GM19035 (cell line): ENCODE measurements around the gene KRT83.
"Not testable (repeated sequence)": the region's sequence is repeated elsewhere in the genome, so short reads cannot be mapped to it uniquely, and the experiment has no call there.

Source experiments
- ATAC-seq: cut with Tn5 transposase; IDR thresholded peaks from one replicate; pipeline ENCODE4 v1.9.1; 2021; ENCODE audit not compliant: unreplicated experiment

Gene KRT83

GRCh38 chr12:52354200-52354599, 33.0 kb upstream of the KRT83 start:
- no peak for ATAC-seq

- ATAC-seq: no peak
Measured at GRCh38 chr12:52353766-52354165, 32.6 kb upstream of the KRT83 start.

DNA sequence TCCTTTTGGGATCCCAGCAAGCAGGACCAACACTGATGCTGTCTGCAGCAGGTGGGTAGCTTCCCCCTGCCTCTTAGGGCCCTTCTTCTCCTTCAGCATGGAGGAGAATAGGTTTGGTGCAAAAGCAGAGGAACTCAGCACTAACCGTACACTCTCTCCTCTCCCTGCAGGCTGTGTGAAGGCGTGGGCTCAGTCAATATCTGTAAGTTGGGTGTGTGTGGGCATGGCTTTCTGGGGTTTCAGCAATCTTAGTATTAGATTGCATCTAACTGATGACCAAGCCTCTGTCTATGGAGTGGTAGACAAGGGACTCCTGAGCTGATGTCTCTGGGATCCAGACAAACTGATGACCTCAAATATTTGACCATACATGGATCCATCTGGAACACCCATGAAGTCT, 31.8 kb upstream of the KRT83 start:
- ATAC-seq: no peak

- ATAC-seq: no peak
Measured at GRCh38 chr12:52351196-52352059, 30.2 kb upstream of the KRT83 start.

- no peak for ATAC-seq
Measured at GRCh38 chr12:52350786-52351185, 29.6 kb upstream of the KRT83 start.

DNA sequence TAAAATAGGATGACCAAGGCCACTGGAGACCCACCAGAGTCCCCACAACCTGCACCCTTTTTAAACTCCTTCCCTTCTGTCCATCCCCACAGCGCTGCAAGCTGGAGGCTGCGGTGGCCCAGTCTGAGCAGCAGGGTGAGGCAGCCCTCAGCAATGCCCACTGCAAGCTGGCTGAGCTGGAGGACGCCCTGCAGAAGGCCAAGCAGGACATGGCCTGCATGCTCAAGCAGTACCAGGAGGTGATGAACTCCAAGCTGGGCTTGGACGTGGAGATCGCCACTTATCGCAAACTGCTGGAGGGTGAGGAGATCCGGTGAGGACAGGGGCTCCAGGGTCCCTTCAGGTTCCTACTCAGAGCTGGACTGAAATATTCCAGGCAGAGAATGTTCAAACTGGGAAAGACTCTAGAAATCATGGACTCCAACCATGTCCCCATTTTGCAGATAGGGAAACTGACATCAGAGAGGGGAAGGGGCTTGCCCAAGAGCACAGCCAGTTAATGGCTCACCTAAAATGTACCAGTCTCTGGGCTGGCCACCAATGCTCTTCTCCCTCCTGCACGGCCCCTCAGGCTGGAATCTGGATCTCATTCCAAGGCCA, 28.9 kb upstream of the KRT83 start:
- no peak for ATAC-seq

DNA sequence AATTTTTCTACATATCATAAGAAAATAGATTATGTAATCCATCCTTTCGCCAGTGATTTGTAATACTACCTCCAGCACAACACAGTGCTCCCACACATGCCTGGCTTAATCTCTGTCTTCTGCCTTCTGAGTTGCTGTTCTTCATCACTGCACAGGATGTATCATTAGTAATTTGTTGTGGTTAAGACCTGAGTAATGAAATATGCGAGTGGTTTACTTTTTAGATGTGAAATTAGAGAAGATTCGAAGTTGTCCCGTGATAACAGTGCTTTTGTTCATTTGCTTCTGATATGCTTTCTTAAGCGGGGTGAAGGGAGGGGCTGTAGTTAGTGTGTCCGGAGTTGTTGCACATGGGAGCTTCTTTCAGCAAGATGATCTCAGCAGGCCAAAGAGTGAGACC, 28.0 kb upstream of the KRT83 start:
- no peak for ATAC-seq

DNA sequence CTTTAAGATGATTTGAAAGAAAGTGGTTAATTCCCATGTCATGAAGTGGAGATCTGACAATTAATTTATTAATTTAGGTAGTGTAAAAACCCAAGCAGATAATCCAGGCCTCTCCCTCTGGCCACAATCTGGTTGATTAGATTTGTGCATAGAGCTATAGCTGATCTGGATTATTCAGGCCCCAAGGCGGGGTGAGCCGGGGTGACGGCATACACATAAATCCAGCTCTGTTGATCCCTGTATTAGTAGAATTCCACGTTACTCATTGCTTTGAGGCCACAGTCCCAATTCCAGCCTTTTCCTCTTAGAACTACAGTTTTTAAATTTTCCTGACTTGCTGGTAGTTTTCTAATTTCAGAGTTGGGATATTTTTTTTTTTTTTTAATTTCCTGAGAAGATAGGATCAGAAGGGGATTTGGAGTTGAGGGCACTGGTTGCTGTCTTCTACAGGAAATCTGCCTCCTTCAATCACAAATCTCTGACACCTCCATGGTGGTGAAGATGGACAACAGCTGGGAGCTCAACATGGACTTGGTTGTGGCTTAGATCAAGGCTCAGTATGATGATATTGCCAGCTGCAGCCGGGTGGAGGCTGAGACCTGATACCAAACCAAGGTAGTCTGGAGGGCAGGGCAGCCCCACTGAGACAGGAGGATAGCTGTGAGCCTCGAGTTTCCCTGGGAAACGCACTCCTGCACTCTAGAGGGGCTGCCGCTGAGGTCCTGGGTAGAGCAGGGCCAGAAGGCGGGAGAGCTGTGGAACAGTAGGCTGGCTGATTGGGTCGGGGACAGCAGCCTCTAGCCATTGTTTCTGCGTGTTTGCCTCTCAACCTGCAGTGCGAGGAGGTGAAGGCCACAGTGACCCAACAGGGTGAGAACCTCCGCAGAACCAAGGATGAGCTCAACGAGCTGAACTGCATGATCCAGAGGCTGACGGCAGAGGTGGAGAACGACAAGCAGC, 26.6 kb upstream of the KRT83 start:
- ATAC-seq: no peak

- ATAC-seq: no peak
Measured at GRCh38 chr12:52347016-52347415, 25.8 kb upstream of the KRT83 start.

- ATAC-seq: no peak
Measured at GRCh38 chr12:52346593-52346992, 25.4 kb upstream of the KRT83 start.

DNA sequence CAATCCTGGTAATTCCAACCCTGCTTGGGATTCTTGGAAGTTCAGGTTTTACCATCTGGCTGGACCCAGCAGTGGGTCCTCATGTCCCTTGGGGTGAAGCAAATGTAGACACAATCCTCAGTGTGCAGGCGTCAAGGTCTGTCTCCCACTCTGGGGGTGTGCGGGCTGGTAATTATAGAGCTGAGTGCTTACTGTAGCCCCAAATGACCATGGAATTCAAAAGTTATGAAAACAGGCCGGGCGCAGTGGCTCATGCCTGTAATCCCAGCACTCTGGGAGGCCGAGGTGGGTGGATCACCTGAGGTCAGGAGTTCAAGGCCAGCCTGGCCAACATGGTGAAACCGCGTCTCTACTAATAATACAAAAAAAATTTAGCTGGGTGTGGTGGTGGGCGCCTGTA, 23.8 kb upstream of the KRT83 start:
- not testable (repeated sequence) for ATAC-seq

DNA sequence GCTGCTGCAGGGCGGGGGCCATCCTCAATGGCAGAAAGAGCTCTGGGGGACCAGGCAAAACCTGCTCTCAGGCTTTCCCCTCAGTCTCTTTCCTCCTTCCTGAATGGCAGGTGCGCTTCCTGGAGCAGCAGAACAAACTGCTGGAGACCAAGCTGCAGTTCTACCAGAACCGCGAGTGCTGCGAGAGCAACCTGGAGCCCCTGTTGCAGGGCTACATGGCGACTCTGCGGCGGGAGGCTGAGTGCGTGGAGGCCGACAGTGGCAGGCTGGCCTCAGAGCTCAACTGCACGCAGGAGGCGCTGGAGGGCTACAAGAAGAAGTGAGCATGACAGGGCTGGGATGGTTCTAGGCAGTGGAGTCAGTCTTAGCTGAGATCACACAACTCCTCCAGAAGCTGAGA, 22.9 kb upstream of the KRT83 start:
- no peak for ATAC-seq

DNA sequence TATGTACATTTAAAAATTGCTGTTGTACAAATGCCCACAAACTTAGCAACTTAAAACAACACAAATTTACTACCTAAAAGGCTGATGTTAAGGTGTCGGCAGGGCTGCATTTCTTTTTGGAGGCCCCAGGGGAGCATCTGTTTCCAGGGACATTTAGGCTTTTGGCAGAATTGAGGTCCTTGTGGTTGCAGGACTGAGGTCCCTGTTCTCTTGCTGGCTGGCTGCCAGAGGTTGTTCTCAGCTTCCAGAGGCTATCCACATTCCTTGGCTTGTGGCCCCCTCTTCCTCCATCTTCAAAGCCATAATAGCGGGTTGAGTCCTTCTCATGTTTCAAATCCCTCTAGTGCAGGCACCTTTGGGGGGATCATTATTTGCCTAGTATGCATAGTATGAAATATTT, 22.4 kb upstream of the KRT83 start:
- ATAC-seq: no peak

- ATAC-seq: no peak
Measured at GRCh38 chr12:52342781-52343490, 21.7 kb upstream of the KRT83 start.

GRCh38 chr12:52341066-52341580, 19.9 kb upstream of the KRT83 start:
- ATAC-seq: no peak

GRCh38 chr12:52338241-52338960, 17.2 kb upstream of the KRT83 start:
- no peak for ATAC-seq

DNA sequence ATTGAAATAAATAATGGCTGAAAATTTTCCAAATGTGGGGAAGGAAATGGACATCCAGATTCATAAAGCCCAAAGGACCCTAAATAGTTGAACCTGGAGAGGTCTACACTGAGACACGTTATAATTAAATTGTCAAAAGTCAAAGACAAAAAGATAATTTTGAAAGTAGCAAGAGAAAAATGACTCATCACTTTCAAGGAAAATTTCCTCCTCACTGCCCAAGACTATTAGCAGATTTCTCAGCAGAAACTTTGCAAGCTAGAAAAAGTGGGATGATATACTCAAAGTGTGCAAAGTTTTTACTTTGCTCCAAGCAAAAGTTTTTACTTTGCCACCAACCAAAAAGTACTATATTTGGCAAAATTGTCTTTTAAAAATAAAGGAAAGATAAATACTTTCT, 15.9 kb upstream of the KRT83 start:
- ATAC-seq: no peak

- no peak for ATAC-seq
Measured at GRCh38 chr12:52336641-52337040, 15.4 kb upstream of the KRT83 start.

DNA sequence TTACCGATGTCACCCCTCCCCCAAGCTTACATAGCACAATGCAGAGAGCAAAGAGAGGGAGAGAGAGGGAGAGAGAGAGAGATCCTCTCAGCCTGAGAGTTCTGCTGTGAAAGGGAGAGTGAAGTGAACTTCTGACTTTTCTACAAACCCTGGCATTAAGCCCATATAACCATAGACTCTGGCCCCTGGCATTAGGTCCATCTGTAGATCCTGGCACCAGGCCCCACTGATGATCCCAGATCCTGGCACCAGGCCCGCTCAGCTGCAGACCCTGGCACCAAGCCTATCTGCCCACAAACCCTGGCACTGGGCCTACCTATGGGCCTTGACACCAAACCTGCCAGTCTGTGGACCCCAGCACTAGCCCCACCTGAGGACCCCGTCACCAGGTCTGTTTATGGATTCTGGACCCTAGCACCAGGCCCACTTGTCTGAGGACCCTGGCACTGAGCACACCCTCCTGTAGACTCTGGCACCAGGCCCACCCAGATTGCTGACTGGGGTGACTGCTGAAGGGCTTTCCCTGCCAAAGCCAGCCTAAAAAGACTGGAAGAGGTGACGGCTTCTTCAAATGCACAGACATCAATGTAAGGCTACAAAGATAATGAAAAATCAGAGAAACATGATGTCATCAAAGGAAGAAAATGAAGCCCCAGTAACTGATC, 14.5 kb upstream of the KRT83 start:
- ATAC-seq: no peak
